ENCODE data around the gene CELA1. TPM values are rescaled to one million over a fixed set of nuclear protein-coding genes. Genes with fewer than 3 reads are reported as not detected.

CELA1 gene
- total RNA-seq, 1 experiment from 2014 or later = not detected

DNA sequence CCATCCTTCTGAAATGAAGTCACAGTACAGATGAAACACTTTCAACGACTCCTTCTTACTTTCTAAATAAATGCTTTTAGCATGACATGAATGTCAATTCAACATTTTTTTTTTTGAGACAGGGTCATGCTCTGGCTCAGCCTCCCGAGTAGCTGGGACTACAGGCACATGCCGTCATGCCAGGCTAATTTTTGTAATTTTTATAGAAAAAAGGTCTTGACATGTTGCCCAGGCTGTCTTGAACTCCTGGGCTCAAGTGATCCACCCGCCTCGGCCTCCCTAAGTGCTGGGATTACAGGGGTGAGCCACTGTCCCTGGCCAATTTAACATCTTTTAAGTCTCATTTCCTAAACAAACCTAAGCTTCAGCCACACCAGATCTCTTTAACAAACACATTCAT is 28.4 kb upstream of the CELA1 start:
- DNase-seq (ENCODE audit: low read depth) = no peak

DNA sequence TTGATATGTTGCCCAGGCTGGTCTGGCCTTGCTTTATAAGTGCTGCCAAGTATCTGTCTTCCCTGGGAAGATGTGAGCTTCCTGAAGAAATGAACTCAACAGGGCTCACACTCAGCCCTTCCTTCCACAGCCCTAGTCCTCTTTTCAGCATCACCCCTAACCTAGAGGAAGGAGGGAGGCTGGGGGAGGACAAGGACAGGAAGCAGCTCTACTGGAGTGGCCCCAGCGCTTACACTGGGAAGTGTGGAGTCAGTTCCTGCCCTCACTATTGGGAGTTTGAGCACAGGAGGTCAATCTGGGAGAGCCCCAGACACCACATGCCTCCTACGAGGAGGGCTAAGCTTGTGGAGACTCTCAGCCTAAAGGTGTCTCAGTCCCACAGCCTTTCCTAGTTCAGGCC is 27.9 kb upstream of the CELA1 start:
- DNase-seq (ENCODE audit: low read depth) = no peak

DNA sequence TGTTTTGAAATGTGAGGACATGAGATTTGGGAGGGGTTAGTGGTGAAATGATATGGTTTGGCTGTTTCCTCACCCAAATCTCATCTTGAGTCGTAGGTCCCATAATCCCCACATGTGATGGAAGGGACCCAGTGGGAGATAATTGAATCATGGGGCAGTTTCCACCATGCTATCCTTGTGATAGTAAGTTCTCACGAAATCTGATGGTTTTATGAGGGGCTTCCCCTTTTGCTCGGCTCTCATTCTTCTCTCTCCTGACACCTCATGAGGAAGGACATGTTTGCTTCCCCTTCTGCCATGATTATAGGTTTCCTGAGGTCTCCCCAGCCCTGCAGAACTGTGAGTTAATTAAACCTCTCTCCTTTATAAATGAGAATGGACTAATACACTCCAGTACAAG is 26.7 kb upstream of the CELA1 start:
- no peak for DNase-seq (ENCODE audit: low read depth)

- DNase-seq (ENCODE audit: low read depth) = peak; percentile 53
Observed at GRCh38 chr12:51372021-51372420, 25.5 kb upstream of the CELA1 start.

- peak; percentile 98 for DNase-seq (ENCODE audit: low read depth)
Observed at GRCh38 chr12:51371295-51371953, 24.9 kb upstream of the CELA1 start.

GRCh38 chr12:51370667-51371066 is 24.2 kb upstream of the CELA1 start:
- DNase-seq (ENCODE audit: low read depth) = no peak

DNA sequence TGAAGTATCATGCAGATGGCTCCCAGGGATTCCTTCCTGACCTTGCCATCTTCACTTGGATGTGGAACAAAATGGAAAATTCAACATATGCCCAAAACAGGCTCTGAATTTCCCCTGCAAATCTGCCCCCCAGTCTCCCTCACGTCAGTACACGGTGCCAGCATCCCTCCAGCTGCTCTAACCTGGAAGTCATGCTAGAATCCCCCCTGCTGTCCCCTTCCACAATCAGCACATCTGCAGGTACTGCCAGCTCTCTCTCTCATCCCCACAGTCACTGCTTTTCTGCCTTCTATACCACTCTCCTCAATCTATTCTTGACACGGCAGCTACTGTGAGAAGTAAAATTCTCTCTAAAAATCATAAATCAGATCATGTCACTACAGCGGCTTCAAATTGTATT is 23.1 kb upstream of the CELA1 start:
- no peak for DNase-seq (ENCODE audit: low read depth)

- DNase-seq (ENCODE audit: low read depth) = peak; percentile 56
Observed at GRCh38 chr12:51368640-51369517, 22.4 kb upstream of the CELA1 start.

GRCh38 chr12:51365276-51365675 is 18.8 kb upstream of the CELA1 start:
- DNase-seq (ENCODE audit: low read depth) = no peak

- DNase-seq (ENCODE audit: low read depth) = no peak
Observed at GRCh38 chr12:51364001-51364400, 17.5 kb upstream of the CELA1 start.

GRCh38 chr12:51362747-51363342 is 16.4 kb upstream of the CELA1 start:
- no peak for DNase-seq (ENCODE audit: low read depth)

DNA sequence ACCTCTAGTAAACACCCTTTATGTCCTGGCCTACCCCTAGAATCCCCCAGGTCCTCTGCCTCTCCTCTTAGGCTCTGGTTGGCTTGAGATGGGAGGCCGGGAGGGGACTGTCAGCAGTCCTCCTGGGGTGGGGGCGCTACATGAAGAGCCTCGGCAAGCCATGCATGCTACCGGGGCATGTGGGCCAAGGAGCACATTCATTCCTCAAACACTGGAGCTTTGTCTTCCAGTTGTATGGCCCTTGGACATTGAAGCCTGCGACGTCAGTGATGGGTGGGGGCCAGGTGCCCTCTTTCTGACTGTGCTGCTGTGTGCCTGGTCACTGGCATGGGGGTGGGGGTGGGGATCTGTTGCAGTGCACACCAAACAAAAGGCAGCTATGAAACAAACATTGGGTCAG is 15.8 kb upstream of the CELA1 start:
- no peak for DNase-seq (ENCODE audit: low read depth)

GRCh38 chr12:51361161-51362016 is 14.9 kb upstream of the CELA1 start:
- no peak for DNase-seq (ENCODE audit: low read depth)

DNA sequence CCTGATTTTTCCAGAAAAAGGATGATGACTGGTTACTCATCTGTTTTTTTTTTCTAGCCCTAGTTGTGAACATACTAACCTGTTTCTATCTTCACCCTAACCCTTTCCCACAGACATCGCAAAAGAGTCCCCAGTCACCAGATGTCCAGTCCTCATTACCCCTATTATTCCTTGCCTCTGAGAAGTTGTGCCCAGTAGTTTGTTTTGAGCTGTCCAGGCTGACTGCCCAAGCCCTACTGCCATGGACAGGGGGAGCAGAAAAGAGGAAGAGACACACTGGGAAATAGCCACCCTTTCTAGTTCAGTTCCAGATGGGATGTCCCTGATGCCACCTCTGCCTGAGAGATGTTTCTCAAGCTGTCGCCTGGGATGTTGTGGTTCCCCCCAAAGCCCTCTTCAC is 13.8 kb upstream of the CELA1 start:
- DNase-seq (ENCODE audit: low read depth) = no peak

- no peak for DNase-seq (ENCODE audit: low read depth)
Observed at GRCh38 chr12:51359851-51360250, 13.4 kb upstream of the CELA1 start.

DNA sequence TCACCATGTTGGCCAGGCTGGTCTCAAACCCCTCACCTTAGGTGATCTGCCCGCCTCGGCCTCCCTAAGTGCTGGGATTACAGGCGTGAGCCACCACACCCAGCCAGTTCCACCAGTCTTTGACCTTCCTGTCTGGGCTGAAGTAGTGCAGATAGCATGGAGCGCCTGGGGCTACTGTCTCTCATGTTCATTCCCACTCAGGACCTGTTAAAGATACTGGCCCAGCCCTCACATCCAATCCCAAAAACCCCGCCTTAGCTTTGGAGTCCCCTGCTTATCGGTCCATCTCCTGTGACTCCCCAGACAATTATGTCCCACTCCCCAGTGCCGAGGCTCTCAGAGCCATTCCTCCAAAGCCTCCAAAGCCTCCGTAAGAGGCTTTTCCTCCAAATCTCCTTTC is 12.0 kb upstream of the CELA1 start:
- DNase-seq (ENCODE audit: low read depth) = no peak

DNA sequence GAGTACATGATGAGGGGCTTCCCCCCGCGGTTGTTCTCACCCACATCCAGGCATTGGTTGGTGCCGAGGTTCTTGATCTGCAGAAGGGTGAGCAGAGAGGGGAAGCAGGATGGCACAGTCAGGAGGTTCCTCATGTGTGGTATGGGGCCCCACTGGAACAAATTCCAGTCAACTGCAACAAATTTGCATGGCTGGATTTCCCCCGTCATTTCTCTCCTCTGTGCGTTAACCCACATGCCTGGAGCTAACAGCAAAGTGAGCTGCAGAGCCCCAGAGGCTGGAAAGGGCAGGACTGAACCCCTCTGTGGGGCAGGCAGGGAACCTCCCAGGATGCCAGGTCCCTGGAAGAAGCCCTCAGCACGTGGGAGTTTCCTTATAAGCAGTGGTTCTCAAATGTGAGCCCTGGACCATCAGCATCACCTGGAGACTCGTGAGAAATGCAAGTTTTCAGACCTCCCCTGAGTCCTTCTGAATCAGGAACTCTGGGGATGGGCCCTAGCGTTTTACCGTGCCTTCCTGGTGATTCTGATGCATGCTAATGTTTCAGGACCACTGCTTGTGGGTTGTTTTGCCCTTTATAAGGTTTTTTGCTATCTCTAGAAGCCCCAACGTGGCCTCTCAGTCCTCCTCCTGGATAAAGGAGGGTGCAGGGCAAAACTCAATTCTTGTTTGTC is 11.0 kb upstream of the CELA1 start:
- no peak for DNase-seq (ENCODE audit: low read depth)

DNA sequence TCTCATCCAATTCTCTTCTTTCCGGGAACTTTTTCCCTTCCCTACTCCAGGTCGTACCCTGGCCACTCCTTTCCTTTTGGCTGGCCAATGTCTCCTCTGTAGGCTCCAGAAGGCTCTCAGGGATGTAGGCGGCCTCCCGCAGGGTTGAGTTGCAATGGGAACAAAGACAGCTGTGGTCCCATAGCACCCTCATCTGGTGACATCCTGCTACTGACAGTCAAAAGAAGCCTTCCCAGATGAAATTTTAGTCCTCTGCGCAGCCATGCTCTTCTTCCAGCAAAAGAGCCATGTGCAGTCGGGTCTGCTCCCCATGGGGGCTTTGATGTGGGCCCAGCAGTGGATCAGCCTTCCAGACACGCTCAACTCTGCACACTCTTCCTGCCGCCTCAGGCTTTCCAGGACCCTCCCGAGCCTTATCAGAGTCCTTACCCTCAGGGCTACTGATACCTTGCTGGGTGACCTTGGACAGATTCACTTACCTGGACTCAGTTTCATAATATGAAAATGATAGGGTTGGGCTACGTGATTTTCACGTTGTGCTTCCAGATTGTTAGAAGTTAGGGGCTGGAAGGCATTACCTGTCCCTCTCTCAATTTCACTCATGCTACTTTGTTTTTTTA is 5.5 kb upstream of the CELA1 start:
- peak; percentile 59 for DNase-seq (ENCODE audit: low read depth)

DNA sequence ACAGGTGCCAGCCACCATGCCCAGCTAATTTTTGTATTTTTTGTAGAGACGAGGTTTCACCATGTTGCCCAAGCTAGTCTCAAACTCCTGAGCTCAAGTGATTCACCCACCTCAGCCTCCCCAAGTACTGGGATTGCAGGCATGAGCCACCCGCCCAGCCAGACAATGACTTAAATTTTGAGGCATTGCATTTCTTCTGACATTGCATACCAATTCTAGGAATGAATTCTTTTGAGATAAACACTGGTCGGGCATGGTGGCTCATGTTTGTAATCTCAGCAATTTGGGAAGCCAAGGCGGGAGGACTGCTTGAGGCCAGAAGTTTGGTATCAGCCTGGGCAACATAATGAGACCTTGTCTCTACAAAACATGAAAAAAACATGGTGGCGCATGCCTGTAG is 2.5 kb upstream of the CELA1 start:
- peak; percentile 60 for DNase-seq (ENCODE audit: low read depth)

GRCh38 chr12:51348116-51348515 is 1.6 kb upstream of the CELA1 start:
- DNase-seq (ENCODE audit: low read depth) = no peak

- DNase-seq (ENCODE audit: low read depth) = peak; percentile 63
Observed at GRCh38 chr12:51345681-51346080, 798 bp downstream of the CELA1 start.

Measured in M059J (cell line).